HG02610 (cell line): ENCODE results near the gene KCNK7.
"Not testable (repeated sequence)": the region's sequence is repeated elsewhere in the genome, so short reads cannot be mapped to it uniquely, and the experiment has no call there.

Experiments
- ATAC-seq: cut with Tn5 transposase; IDR thresholded peaks from one replicate; pipeline ENCODE4 v1.9.1; 2021; ENCODE audit warnings: mild to moderate bottlenecking, moderate library complexity; ENCODE audit not compliant: unreplicated experiment

KCNK7 gene, protein sequence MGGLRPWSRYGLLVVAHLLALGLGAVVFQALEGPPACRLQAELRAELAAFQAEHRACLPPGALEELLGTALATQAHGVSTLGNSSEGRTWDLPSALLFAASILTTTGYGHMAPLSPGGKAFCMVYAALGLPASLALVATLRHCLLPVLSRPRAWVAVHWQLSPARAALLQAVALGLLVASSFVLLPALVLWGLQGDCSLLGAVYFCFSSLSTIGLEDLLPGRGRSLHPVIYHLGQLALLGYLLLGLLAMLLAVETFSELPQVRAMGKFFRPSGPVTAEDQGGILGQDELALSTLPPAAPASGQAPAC

DNA sequence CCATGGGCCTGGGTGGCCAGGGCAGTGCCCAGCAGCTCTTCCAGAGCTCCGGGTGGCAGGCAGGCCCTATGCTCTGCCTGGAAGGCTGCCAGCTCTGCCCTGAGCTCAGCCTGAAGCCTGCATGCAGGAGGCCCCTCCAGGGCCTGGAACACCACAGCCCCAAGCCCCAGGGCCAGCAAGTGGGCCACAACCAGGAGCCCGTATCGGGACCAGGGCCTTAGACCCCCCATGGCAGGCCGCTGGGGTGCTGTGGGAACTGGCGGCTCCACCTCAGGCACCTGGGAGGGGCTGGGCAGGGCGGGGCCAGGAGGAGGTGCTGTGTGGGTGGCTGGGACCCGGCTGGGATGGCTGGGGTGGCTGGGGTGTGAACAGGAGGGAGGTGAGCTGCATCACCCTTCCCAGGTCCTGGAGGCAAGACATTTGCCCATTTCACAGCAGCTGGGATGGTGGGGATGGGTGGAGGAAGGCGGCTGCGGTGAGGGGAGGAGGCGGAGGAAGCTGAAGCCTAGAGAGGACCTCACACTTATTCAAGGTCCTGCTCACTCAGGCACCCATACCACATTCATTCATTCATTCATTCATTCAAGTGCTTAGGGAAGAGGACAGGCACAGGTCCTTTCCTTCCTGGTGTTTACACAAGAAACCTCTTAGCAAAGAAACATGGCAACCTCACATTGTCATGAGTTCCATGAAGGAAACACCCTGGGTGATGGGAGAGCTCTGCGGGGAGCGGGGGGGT, at the start of gene KCNK7:
Gene KCNK7 (minus strand): TSS at position 258 of the 739 bp plus-strand sequence. CDS start 28 bp downstream, at position 230.
- ATAC-seq, result no peak

DNA sequence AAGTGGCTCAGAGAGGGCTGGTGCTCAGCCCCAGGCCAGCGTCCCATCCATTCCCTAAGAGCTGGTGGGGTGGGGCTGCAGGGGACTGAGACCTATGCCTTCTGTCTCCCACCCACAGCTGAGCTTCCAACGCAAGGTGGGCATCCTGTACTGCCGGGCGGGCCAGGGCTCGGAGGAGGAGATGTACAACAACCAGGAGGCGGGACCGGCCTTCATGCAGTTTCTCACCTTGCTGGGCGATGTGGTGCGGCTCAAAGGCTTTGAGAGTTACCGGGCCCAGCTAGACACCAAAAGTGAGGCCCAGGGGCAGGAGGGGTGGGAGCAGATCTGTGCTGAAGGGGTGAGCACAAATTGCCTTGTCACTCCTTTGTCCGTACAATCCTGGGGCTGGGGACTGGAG, 49.2 kb upstream of the KCNK7 start:
- ATAC-seq, result no peak

DNA sequence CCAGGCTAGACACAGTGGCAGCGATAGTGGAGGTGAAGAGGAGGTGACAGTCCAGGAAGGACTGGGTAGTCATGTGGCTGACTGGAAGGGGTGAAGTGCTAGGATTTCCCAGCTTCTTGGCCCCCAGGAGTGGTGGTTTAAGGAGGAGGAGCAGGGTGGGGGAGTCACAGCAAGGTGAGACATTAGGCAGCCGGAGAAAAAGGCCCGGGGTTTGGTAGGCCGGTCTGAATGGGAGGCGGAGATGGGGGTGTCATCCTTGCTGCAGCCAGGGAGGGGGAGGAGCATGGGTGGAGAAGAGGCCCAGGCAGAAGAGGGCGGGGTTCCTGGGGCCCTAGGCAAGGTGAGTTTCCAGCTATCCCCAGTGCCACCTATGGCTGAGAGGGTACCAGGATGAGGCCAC, 48.4 kb upstream of the KCNK7 start:
- ATAC-seq, result no peak

GRCh38 chr11:65642014-65642671, 46.5 kb upstream of the KCNK7 start:
- ATAC-seq, result no peak

DNA sequence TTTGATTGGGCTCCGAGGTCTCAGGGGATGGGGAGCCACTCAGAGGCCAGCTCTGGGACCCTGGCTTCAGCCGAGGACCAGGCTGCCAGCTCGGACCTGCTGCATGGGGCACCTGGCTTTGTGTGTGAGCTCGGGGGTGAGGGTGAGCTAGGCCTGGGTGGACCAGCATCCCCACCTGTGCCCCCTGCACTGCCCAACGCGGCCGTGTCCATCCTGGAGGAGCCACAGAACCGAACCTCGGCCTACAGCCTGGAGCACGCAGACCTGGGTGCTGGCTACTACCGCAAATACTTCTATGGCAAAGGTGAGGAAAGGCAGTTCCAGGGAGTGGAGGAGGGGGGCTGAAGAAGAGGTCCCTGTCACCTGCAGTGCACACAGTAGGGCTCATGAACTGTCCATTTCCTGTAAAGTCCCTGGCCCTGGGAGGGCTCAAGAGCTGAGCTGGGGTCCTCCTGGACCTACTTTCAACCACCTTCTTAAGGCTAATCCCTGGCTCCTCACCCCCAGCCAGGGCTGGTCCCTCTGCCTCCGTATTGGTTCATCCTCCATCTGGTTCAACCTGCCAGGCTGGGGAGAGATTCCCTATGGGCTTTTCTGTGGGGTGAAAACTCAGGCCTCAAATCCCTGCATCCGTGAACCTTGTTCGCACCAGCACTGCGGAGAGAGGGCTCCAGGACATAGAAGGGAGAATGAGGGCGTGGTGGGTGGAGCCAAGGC, 45.9 kb upstream of the KCNK7 start:
- no peak for ATAC-seq

DNA sequence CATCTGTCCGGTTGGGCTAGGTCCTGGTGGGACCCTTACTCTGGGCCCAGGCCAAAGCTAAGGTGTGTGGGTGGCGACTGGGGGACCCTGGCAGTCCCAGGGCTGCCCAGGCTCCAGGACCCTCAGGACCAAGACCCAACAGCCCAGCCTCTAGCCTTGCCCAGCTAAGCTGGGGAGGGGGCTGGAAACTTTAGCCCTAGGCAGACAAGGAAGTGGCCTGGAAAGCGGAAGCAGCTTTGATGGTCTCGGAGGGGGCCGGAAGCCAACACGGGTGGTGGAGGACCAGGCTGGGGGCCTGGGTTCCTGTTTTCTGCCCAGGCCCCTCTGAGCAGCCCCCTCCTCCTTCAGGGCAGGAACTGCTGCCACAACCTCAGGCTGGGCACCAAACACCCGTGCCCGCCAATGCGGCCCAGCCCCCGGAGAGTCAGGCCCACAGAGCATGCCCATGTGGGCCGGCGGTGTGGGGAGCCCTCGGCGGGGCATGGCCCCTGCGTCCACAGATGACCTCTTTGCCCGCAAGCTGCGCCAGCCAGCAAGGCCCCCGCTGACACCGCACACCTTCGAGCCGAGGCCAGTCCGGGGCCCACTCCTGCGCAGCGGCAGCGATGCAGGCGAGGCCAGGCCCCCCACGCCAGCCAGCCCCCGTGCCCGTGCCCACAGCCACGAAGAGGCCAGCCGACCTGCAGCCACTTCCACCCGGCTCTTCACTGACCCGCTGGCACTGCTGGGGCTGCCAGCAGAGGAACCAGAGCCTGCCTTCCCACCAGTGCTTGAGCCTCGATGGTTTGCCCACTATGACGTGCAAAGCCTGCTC, 45.1 kb upstream of the KCNK7 start:
- ATAC-seq, result no peak

DNA sequence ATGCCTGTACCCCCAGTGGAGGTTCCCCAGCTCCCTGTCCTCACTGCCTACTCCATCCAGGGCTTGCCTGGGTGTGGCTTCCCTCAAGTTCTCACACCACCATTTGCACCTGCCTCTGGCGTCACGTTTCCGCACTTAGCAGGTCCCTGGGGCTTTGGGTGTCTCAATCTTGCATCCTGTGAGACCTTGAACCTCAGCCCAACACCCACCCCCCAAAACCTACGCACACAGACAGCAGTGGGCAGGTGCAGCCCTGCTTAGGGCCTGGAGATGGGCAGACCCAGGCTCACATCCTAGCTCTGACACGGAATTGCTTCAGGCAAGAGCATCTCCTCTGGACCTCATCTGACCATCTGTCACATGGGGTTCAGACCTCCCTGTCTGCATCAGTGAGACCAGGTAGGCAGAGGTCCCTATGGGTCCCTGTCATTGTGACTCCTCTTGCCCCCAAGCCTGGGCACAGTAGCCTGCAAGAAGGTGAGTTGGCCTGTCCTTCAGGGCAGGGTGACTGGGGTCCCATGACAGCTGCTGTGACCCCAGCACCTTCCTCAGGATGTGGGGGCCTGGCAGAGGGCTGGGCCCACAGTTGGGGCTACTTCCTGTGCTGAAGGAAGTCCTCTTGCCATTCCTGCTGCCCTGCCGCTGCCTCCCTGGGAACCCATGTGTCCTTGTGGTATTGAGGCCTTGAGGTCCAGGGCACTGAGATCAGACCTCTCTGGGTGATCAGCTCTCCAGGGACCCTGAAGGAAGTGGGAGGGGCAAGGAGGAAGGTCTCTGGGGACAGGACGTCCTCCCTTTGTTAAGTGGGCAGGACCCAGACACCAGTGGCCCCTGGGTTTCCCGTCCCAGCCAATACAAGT, 44.3 kb upstream of the KCNK7 start:
- peak; percentile 33 for ATAC-seq

DNA sequence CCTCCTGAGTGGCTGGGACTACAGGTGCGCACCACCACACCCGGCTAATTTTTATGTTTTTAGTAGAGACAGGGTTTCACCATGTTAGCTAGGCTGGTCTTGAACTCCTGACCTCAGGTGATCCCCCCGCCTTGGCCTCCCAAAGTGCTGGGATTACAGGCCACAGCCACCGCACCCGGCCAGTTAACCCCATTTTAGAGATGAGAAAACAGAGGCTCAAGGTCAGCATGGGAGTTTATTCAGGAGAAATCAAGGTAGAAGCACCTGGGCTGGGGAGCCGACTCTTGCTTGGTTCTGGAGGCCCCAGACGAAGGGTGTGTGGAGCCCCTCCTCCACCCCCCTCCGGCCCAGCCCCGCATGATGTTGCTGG, 43.6 kb upstream of the KCNK7 start:
- ATAC-seq, result not testable (repeated sequence)

DNA sequence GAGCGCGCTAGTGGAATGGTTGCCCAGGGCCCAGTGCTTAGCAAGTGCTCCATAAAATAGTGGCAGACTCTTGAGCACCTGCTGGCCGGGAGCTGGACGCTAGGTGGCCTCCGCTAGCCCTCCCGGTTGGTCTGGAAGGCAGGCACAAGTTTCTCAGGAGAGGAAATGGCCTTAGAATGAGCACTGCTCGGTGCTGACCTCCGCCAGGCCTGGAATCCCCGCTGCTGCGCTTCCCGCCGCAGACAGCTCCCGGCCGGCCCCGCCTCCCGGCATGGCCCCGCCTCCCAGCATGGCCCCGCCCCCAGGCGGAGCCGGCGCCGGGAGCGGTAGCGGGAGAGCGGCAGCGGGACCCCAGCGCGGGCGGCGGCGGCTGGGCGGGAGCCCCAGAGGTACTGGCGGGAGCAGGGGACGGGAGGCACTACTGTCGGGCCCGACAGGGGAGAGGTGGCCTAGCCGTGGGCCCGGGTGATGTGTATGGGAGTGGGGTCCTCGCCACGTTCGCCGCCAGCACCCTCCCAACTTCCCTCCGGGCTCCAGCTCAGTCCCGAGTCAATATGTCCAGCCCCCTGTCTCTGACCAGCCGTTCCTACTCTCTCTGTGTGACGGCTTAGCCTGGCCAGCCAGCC, 42.3 kb upstream of the KCNK7 start, which contains the start of gene SIPA1:
Gene SIPA1 (plus strand): TSS at position 308 of the 626 bp plus-strand sequence. CDS start 2,821 bp downstream, outside the sequence.
- peak; percentile 53 for ATAC-seq

GRCh38 chr11:65637032-65637557, 41.5 kb upstream of the KCNK7 start:
- no peak for ATAC-seq

- ATAC-seq, result no peak
Observed at GRCh38 chr11:65636108-65637031, 40.8 kb upstream of the KCNK7 start.

DNA sequence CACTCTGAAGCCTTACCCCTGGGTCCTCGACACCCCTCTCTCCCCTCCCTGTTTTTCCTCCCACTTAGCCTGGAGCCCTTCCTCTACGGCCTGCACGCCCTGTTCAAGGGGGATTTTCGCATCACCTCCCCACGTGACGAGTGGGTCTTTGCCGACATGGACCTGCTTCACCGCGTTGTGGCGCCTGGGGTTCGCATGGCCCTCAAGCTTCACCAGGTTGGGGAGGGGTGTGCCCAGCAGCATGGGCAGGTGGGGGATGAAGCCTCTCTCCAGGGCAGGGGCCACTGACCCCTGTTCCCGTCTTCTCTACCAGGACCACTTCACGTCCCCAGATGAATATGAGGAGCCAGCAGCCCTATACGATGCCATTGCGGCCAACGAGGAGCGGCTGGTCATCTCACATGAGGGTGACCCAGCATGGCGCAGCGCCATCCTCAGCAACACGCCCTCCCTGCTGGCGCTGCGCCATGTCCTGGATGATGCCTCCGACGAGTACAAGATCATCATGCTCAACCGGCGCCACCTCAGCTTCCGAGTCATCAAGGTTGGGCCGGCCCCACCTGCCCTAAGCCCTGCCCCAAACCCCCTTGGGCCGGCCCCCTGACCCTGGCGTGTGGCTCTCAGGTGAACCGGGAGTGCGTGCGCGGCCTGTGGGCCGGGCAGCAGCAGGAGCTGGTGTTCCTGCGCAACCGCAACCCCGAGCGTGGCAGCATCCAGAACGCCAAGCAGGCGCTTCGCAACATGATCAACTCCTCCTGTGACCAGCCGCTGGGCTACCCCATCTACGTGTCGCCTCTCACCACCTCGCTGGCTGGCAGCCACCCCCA, 39.5 kb upstream of the KCNK7 start:
- ATAC-seq, result no peak

GRCh38 chr11:65634440-65634839, 38.8 kb upstream of the KCNK7 start:
- ATAC-seq, result no peak

- no peak for ATAC-seq
Observed at GRCh38 chr11:65634109-65634436, 38.5 kb upstream of the KCNK7 start.

DNA sequence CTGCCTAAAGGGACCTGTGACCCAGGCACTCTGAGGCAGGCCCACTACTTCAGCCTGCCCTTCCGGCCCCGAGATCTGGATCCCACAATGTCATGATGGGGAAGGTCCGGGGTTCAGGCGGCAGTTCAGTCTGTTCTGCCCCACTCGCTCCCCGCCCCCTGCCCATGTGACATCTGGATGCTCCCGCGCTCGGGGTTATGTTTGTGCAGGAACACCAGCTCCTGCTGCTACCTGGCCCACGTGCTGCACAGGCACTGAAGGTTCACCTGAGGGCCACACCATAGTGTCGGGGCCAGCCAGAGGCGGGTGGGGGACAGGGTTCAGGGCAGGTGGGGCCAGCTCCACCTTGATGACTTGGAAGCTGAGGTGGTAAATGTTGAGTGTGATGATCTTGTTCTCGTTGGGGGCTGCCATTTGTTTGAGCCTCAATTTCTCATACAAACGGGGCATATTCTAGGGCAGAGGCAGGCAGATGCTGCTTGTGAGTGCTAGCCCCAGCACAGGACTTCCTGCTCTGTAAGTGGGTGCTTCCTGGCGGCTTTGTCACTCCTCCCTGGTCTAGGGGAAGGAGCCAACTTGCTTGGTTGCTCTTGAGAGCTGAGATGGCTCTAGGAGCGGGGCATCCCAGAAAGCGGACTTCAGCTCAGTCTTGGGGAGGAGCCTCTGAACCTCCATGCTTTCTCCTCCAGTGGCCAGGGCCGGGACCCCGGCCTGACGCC, 37.9 kb upstream of the KCNK7 start:
- ATAC-seq, result no peak

GRCh38 chr11:65630215-65630614, 34.6 kb upstream of the KCNK7 start:
- ATAC-seq, result no peak
